Upper lobe of right lung (tissue), 1 donor: ENCODE measurements around the gene FEN1. TPM values are rescaled to one million over a fixed set of nuclear protein-coding genes. Genes with fewer than 3 reads are reported as not detected.

Experiments used
- ATAC-seq: fragments of 200-7000 bp; cut with Tn5 transposase; one replicate; pipeline ENCODE4 v1.9.1; 2020; ENCODE audit warnings: mild to moderate bottlenecking, moderate library complexity
- DNase-seq: peaks from one replicate; pipeline ENCODE4 v3.0.0-alpha.2; 2020
- H3K27ac ChIP-seq: fragments of 200-600 bp; one replicate; pipeline ENCODE4 v1.8.0; 2022
- H3K27me3 ChIP-seq: fragments of 200-600 bp; one replicate; pipeline ENCODE4 v1.8.0; 2022; ENCODE audit warnings: mild to moderate bottlenecking
- H3K36me3 ChIP-seq: fragments of 200-600 bp; one replicate; pipeline ENCODE4 v1.8.0; 2022
- H3K4me1 ChIP-seq: fragments of 200-600 bp; one replicate; pipeline ENCODE4 v1.8.0; 2022
- H3K4me3 ChIP-seq: fragments of 200-600 bp; one replicate; pipeline ENCODE4 v1.8.0; 2022; ENCODE audit warnings: mild to moderate bottlenecking
- H3K9me3 ChIP-seq: fragments of 200-600 bp; one replicate; pipeline ENCODE4 v1.8.0; 2022
- CTCF ChIP-seq: fragments of 200-600 bp; IDR thresholded peaks from one replicate; pipeline ENCODE4 v1.8.0; 2022; ENCODE audit warnings: antibody characterized with exemption
- intact Hi-C: fragments of 100-400 bp; cut with DNase I; formaldehyde crosslinking; loops from one replicate; pipeline ENCODE4 v1.11.0; 2022
- total RNA-seq: library from RNA; stranded (reverse); fragmentation: NEBNext Ultra II Directional; extraction: Animal tissue kit (Norgen Biotek cat#: 25700); gene quantifications from one replicate; pipeline ENCODE4 v1.2.1, GENCODE V29; 2021
- donor health status: DM: no; HTN: yes; CAD: no; lungs with severe emphysema.

The FEN1 gene
- total RNA-seq, 1 donor from 2014 or later = 4.9 TPM

- intact Hi-C loops = no loop called here
- DNase-seq = no peak
- peak overlapping the region; percentile 70 for H3K4me3 ChIP-seq
Measured at GRCh38 chr11:61817471-61818202, 24.9 kb downstream of the FEN1 start.

GRCh38 chr11:61820174-61820573 lies 27.5 kb downstream of the FEN1 start:
- no peak overlapping the region for H3K4me3 ChIP-seq
- H3K4me1 ChIP-seq = no peaks in the 10 kb centered on the region
- no peaks in the 10 kb centered on the region for H3K27me3 ChIP-seq
- H3K9me3 ChIP-seq = no peaks in the 10 kb centered on the region
- ATAC-seq (no peak), DNase-seq (no peak)
- H3K27ac ChIP-seq = no peak overlapping the region
- no peak for TF ChIP-seq CTCF
- H3K36me3 ChIP-seq = no peaks in the 10 kb centered on the region
- intact Hi-C loops = no loop called here

More at GRCh38 chr11:61817471-61818202, 24.9 kb downstream of the FEN1 start:
- no peak for ATAC-seq
- Histone ChIP-seq H3K27ac (peak overlapping the region; percentile 97), H3K4me1 (no peaks in the 10 kb centered on the region), H3K27me3 (no peaks in the 10 kb centered on the region), H3K9me3 (no peaks in the 10 kb centered on the region), H3K36me3 (peaks cover 5% of the 10 kb centered on the region)
- no peak for TF ChIP-seq CTCF

GRCh38 chr11:61826930-61827570 lies 34.3 kb downstream of the FEN1 start:
- intact Hi-C loops = no loop called here

GRCh38 chr11:61827571-61828378 lies 35.1 kb downstream of the FEN1 start, which contains the start of gene FADS2:
FADS2 (plus strand) TSS chr11:61828300; CDS start chr11:61828391, 91 bp downstream.
- Histone ChIP-seq H3K4me1 (peaks cover 19% of the 10 kb centered on the region), H3K9me3 (no peaks in the 10 kb centered on the region), H3K4me3 (peak within 1 kb of the TSS; percentile 67), H3K27ac (peak within 1 kb of the TSS; percentile 80), H3K36me3 (no peaks in the 10 kb centered on the region), H3K27me3 (no peaks in the 10 kb centered on the region)
- DNase-seq (peak; percentile 97), ATAC-seq (peak; percentile 92)
- intact Hi-C loops = no loop called here
- no peak for TF ChIP-seq CTCF

More at GRCh38 chr11:61826930-61827570, 34.3 kb downstream of the FEN1 start:
- DNase-seq (peak; percentile 73), ATAC-seq (peak; percentile 11)
- Histone ChIP-seq H3K9me3 (no peaks in the 10 kb centered on the region), H3K4me3 (peak overlapping the region; percentile 67), H3K27ac (peak overlapping the region; percentile 80), H3K36me3 (no peaks in the 10 kb centered on the region), H3K4me1 (peaks cover 19% of the 10 kb centered on the region), H3K27me3 (no peaks in the 10 kb centered on the region)
- TF ChIP-seq CTCF = no peak

GRCh38 chr11:61828379-61828628 lies 35.6 kb downstream of the FEN1 start:
- intact Hi-C loops = no loop called here
- Histone ChIP-seq H3K4me1 (peaks cover 19% of the 10 kb centered on the region), H3K27ac (peak overlapping the region; percentile 80), H3K27me3 (no peaks in the 10 kb centered on the region), H3K36me3 (no peaks in the 10 kb centered on the region), H3K4me3 (peak overlapping the region; percentile 67), H3K9me3 (no peaks in the 10 kb centered on the region)
- ATAC-seq (no peak), DNase-seq (no peak)
- TF ChIP-seq CTCF = no peak
